Activated CD4-positive, CD25-positive, alpha-beta regulatory T cell treated with anti-CD3 and anti-CD28 coated beads, Interleukin-2, amount 50 U/mL, for 72 hours (primary cell): Measurements from ENCODE around the gene CEACAM7.
"Not testable (repeated sequence)": the region's sequence is repeated elsewhere in the genome, so short reads cannot be mapped to it uniquely, and the experiment has no call there.

Experiments used
- DNase-seq: peaks from one replicate; pipeline ENCODE4 v3.0.0; 2021

The CEACAM7 gene

DNA sequence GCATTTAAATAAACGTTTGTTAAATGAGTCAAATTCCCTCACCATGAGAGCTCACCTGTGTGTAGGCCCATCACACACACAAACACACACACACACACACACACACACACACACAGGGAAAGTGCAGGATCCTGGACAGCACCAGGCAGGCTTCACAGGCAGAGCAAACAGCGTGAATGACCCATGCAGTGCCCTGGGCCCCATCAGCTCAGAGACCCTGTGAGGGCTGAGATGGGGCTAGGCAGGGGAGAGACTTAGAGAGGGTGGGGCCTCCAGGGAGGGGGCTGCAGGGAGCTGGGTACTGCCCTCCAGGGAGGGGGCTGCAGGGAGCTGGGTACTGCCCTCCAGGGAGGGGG lies 11.9 kb upstream of the CEACAM7 start:
- DNase-seq = peak; percentile 7

DNA sequence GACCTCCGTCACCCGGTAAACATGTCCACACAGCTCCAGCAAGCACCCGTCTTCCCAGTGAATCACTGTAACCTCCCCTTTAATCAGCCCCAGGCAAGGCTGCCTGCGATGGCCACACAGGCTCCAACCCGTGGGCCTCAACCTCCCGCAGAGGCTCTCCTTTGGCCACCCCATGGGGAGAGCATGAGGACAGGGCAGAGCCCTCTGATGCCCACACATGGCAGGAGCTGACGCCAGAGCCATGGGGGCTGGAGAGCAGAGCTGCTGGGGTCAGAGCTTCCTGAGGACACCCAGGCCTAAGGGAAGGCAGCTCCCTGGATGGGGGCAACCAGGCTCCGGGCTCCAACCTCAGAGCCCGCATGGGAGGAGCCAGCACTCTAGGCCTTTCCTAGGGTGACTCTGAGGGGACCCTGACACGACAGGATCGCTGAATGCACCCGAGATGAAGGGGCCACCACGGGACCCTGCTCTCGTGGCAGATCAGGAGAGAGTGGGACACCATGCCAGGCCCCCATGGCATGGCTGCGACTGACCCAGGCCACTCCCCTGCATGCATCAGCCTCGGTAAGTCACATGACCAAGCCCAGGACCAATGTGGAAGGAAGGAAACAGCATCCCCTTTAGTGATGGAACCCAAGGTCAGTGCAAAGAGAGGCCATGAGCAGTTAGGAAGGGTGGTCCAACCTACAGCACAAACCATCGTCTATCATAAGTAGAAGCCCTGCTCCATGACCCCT lies 11.3 kb upstream of the CEACAM7 start:
- peak; percentile 9 for DNase-seq

DNA sequence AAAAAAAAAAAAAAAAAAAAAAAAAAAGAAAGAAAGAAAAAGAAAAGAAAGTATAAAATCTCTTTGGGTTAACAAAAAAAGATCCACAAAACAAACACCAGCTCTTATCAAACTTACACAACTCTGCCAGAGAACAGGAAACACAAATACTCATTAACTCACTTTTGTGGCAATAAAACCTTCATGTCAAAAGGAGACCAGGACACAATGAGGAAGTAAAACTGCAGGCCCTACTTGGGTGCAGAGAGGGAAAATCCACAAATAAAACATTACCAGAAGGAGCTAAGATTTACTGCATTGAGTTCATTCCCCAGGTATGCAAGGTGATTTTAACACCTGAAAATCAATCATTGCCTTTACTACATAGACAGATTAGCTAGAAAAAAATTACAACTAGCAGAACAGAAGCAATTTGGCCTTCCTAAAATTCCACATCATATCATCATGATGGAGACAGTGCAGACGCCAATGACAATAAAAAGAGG lies 10.7 kb upstream of the CEACAM7 start:
- no peak for DNase-seq

DNA sequence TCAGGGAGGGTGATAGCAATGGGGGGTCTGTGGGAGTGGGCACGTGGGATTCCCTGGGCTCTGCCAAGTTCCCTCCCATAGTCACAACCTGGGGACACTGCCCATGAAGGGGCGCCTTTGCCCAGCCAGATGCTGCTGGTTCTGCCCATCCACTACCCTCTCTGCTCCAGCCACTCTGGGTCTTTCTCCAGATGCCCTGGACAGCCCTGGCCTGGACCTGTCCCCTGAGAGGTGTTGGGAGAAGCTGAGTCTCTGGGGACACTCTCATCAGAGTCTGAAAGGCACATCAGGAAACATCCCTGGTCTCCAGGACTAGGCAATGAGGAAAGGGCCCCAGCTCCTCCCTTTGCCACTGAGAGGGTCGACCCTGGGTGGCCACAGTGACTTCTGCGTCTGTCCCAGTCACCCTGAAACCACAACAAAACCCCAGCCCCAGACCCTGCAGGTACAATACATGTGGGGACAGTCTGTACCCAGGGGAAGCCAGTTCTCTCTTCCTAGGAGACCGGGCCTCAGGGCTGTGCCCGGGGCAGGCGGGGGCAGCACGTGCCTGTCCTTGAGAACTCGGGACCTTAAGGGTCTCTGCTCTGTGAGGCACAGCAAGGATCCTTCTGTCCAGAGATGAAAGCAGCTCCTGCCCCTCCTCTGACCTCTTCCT lies 9.3 kb upstream of the CEACAM7 start:
- peak; percentile 14 for DNase-seq

DNA sequence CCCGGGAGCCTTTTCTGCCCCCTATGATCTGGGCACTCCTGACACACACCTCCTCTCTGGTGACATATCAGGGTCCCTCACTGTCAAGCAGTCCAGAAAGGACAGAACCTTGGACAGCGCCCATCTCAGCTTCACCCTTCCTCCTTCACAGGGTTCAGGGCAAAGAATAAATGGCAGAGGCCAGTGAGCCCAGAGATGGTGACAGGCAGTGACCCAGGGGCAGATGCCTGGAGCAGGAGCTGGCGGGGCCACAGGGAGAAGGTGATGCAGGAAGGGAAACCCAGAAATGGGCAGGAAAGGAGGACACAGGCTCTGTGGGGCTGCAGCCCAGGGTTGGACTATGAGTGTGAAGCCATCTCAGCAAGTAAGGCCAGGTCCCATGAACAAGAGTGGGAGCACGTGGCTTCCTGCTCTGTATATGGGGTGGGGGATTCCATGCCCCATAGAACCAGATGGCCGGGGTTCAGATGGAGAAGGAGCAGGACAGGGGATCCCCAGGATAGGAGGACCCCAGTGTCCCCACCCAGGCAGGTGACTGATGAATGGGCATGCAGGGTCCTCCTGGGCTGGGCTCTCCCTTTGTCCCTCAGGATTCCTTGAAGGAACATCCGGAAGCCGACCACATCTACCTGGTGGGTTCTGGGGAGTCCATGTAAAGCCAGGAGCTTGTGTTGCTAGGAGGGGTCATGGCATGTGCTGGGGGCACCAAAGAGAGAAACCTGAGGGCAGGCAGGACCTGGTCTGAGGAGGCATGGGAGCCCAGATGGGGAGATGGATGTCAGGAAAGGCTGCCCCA lies 8.5 kb upstream of the CEACAM7 start:
- peak; percentile 25 for DNase-seq

DNA sequence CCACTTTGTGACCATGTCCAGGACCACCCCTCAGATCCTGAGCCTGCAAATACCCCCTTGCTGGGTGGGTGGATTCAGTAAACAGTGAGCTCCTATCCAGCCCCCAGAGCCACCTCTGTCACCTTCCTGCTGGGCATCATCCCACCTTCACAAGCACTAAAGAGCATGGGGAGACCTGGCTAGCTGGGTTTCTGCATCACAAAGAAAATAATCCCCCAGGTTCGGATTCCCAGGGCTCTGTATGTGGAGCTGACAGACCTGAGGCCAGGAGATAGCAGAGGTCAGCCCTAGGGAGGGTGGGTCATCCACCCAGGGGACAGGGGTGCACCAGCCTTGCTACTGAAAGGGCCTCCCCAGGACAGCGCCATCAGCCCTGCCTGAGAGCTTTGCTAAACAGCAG lies 7.7 kb upstream of the CEACAM7 start:
- DNase-seq = no peak

DNA sequence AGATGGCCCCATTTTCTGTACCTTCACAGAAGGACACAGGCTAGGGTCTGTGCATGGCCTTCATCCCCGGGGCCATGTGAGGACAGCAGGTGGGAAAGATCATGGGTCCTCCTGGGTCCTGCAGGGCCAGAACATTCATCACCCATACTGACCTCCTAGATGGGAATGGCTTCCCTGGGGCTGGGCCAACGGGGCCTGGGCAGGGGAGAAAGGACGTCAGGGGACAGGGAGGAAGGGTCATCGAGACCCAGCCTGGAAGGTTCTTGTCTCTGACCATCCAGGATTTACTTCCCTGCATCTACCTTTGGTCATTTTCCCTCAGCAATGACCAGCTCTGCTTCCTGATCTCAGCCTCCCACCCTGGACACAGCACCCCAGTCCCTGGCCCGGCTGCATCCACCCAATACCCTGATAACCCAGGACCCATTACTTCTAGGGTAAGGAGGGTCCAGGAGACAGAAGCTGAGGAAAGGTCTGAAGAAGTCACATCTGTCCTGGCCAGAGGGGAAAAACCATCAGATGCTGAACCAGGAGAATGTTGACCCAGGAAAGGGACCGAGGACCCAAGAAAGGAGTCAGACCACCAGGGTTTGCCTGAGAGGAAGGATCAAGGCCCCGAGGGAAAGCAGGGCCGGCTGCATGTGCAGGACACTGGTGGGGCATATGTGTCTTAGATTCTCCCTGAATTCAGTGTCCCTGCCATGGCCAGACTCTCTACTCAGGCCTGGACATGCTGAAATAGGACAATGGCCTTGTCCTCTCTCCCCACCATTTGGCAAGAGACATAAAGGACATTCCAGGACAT lies 7.0 kb upstream of the CEACAM7 start:
- DNase-seq = peak; percentile 6

DNA sequence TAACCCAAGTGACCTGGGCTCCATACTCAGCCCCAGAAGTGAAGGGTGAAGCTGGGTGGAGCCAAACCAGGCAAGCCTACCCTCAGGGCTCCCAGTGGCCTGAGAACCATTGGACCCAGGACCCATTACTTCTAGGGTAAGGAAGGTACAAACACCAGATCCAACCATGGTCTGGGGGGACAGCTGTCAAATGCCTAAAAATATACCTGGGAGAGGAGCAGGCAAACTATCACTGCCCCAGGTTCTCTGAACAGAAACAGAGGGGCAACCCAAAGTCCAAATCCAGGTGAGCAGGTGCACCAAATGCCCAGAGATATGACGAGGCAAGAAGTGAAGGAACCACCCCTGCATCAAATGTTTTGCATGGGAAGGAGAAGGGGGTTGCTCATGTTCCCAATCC lies 6.1 kb upstream of the CEACAM7 start:
- peak; percentile 9 for DNase-seq

DNA sequence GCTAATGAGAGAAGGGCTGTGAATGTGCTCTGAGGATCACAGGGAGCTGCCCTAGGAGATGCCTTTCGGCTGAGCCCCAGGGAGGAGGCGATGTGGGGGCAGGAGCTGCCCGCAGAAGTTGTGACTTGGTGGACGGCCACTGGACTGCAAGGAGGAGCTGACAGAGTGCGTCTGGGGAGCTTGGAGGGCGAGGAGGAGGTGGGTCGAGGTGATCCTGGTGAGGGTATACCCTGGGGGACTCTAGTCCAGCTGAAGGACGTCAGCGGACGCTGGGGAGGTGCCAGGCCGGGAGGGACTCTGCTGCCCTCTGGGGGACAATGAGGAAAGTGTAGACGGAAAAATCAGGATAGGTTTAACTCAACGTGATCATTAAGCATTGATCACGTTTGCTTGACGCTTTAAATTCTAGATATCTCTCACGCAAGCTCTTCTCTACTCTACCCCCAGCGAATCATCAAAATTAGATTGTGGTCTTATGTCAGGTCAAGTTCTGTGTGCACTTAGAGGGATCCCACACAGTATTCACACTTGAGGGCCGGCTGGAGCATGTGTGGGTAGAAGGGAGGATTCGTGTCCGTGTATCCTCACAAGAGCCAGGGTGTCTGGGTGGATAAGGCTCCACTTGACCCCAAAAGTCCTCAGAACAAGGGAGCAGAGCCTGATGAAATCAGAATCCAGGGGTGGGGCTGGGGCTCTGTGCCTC lies 3.3 kb upstream of the CEACAM7 start:
- DNase-seq = peak; percentile 40

DNA sequence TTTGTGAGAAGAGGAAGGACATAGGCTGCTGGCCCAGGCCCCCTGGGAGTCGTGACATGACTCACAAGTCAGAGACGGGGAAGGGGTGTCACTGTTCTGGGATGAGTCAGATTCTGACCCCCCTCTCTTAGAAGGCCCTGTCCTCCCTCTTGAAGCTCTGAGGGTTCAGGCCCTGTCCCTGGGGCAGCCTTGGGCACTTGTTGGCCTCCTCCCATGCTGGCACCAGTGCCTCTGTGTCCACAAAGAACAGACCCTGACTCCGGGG lies 2.7 kb upstream of the CEACAM7 start:
- no peak for DNase-seq

DNA sequence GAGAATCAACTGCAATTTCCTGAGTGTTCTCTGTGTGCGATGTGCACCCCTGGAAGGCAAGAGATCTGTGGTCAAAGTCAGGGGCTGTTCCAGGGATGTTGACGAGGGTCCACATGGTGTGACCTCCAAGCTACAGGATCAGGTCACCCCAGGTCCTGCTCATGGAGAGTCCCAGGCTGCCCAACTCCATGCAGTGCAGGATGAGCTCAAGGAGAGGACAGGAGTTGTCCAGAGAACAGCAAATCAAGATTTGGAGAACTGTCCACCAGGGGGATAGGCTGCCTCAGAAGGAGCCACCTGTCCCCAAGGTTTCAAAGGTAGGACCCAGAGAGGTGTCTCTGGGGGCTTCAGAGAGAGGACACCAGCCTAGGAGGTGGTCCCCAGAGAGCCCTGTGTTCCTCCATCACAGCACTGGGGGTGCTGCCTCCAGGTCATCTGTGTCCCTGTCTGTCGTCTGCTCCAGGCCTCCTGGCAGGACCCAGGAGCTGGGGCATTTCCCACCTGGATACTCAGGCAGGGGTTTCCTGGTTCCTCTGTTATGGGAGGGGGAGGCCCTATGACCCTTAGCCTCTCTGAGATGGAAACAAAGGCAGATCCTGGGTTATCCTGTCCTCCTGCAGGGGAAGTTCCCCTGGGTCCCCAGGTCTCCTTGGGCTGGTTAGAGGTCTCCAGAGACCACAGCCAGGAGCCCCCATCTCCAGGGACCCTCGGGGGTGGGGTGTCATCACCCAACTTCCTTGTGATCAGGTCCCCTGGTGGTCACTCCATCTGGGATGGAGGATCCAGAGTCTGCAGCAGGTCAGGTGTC lies 2.1 kb upstream of the CEACAM7 start:
- no peak for DNase-seq

DNA sequence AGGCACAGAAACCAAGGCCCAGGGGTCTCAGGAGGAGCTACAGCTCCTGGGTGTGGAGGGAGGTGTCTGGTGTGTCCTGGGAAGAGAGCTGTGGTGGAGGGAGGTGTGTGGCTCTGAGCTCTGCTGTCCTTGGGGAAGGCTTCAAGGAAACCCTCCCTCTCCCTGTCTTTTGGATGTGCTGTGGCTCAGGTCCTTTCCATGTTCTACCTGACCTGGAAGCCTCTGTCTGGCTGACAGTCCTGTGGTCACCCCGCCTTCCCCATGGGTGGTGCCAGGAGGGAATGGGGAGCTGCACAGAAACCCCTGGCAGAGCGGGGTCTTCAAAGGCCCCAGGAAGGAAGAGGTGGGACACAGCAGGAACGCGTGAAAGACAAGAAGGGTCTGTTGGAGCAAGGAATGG lies 617 bp upstream of the CEACAM7 start:
- DNase-seq = no peak

DNA sequence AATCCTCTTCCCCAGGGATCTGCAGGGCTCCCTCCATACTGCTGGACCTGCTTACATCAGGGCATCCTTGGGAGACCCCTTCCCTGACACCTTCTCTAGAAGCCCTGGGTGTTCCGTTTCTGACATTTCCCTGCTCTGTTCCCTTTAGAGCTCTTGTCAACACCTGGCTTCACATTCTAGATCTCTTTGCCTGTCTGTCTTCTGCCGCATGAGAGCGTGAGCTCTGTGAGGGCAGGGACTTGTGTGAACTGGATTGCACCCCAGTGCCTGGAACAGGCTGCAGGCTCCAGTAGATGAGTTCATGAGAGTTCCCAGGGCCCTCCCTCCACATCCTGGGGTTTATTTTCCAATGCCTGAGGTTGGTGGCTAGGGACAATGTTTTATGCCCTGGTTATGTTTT lies 651 bp downstream of the CEACAM7 start:
- no peak for DNase-seq

DNA sequence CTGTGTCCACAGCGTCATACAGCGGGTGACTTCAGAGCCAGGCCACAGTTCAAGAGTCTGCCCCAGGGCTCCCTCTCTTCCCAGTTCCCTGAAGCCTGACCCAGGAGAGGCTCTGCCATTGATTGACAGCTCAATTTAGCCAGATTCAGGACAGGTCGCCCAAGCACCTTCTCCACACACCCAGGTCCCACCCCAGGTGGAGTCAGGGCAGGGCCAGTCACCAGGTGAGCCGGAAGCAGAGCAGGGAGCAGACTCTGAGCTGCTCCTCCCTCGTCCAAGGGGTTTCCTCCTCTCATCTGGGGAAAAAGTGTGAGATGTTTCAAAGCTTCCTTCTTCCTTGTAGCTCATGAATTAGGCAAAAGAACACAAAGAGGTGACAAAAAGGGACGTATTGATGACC lies 5.6 kb downstream of the CEACAM7 start:
- no peak for DNase-seq

DNA sequence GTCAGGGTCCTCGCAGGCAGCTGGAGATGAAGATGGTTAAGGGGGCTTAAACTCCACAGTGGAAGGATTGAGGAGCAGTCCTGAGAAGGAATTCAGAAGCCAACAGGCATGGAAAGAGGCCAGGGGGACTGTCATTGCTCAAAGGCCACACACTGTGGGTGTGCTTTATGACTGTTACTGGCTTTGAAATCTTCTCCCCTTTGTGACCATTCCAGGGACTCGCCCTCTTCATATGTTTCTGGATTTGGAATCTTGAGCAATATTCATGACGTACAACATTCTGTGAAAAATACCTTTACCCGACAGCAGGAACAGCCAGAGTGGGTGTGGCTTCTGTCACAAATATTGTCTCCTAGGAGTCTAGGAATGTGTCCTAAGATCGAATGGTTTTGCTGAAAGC lies 16.6 kb downstream of the CEACAM7 start:
- DNase-seq = no peak

DNA sequence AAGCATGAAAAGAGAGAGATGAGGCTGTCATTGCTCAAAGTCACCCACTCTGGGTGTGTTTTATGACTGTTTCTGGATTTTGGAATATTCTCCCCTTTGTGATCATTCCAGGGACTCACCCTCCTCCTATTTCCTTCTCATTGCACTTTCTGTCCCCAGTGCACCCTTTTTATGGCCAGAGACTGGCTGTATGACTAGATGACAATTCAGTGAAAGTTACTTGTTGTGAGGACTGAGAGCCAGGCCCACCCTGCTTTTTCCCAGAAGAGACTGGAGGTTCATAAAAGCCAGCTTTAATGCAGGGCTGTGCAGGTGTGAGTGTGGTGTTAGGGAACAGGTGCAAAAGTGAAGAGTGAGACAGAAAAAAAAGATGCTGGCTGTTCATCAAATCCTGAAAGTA lies 17.3 kb downstream of the CEACAM7 start:
- no peak for DNase-seq

DNA sequence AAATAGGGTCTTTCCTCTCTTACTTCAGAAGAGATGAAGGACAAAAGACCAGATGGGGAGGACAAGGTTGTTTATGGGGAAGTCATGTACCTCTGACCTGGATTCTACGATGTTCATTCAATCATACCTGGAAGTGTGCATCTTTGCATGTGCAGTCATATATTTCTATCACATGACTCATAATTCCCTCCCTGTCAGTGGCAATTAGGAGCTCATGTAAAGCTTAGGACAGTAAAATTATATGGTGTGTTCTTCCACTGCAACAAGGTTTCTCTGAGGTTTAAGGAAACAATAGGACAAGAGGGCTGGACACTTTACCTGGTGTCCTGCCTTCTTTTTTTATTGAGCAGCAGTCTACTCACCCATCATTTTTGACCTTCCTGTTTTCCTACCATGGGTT lies 19.8 kb downstream of the CEACAM7 start:
- no peak for DNase-seq

DNA sequence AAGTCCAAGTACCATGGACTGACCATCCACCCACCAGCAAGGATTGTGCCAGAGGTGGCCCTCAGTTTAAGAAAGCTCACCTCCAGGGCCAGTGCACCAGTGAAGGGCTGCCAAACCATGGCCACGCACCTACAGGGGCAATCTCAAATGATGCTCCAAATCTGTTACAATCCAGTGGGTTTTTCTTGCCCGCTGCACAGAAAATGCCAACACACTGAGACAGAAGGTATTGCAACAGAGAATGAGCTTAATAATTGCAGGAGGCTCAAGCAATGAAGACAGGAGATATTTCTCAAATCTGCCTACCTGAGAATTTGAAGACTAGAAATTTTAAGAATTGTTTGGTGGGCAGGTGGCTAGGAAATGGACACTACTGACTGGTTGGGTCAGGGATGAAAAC lies 22.0 kb downstream of the CEACAM7 start:
- DNase-seq = no peak

DNA sequence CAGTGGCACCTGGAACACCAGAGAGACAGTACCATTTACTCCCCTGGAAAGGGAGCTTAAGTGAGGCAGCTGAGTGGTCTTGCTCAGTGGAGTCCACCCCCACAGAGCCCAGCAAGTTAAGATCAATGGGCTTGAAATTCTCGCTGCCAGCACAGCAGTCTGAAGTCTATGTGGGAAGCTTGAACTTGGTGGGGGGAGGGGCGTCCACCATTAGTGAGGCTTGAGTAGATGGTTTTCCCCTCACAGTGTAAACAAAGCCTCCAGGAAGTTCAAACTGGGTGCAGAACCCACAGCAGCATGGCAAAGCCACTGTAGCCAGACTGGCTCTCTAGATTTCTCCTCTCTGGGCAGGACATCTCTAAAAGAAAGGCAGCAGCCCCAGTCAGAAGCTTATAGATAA lies 30.9 kb downstream of the CEACAM7 start:
- no peak for DNase-seq

DNA sequence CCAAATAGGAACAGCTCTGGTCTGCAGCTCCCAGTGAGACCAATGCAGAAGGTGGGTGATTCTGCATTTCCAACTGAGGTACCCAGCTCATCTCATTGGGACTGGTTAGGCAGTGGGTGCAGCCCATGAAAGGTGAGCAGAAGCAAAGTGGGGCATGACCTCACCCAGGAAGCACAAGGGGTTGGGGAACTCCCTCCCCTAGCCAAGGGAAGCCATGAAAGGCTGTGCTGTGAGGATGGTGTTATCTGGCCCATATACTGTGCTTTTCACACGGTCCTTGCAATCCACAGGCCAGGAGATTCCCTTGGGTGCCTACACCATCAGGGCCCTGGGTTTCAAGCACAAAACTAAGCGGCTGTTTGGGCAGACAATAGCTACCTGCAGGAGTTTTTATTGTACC lies 31.3 kb downstream of the CEACAM7 start:
- not testable (repeated sequence) for DNase-seq

DNA sequence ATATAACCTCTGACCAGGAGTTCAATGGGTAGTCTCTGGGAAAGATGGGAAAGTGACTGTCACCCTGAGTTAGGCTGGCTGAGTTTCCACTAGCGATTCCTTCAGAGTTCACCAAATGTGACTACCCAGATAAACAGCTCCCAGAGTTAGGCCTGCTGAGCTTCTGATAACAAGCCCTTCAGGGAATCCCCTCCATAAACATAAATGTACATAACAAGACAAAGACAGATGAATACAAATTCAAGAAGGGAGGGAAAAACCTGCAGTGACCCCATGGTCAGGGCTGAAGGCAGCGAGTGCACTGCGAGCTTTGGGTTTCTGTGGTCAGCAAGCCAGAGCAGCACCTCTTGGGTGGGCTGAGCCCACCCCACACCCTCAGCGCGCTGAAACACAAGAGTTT lies 35.8 kb downstream of the CEACAM7 start:
- DNase-seq = no peak

DNA sequence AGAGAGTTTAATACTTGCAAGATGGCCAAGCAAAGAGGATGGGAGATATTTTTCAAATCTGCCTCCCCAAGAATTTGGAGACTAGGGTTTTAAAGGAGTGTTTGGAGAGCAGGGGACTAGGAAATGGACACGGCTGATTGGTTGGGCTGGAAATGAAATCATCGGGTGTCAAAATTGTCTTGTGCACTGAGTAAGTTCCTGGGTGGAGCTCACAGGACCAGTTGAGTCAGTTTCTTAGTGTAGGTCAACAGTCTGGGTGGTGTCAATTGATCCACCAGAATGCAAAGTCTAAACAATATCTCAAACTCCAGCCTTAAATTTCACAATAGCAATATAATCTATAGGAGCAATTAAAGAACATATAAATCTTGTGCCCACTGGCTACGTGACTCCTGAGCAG lies 38.2 kb downstream of the CEACAM7 start:
- DNase-seq = no peak
